GM23248 (cell line): ENCODE data around the gene GNAQ. TPM values are rescaled to one million over a fixed set of nuclear protein-coding genes. Genes with fewer than 3 reads are reported as not detected.

Experiments used
- DNase-seq: peaks from one replicate; pipeline ENCODE4 v3.0.0-alpha.2; 2015
- H2AFZ ChIP-seq: fragments of 200-600 bp; sonication (generic); 2 replicates; pipeline ENCODE4 v1.6.1; 2016; ENCODE audit warnings: antibody characterized with exemption
- H3F3A ChIP-seq: fragments of 200-600 bp; sonication (generic); 2 replicates; pipeline ENCODE4 v1.6.1; 2016; ENCODE audit warnings: mild to moderate bottlenecking, antibody characterized with exemption, mixed run types; ENCODE audit not compliant: insufficient read depth
- H3K27ac ChIP-seq: fragments of 200-600 bp; sonication (generic); 2 replicates; pipeline ENCODE4 v1.5.1; 2016; ENCODE audit warnings: mild to moderate bottlenecking
- H3K27me3 ChIP-seq: fragments of 200-600 bp; sonication (generic); replicated peaks from 2 replicates; pipeline ENCODE4 v1.6.1; 2016; ENCODE audit warnings: mild to moderate bottlenecking; ENCODE audit not compliant: insufficient read depth
- H3K36me3 ChIP-seq: fragments of 200-600 bp; sonication (generic); 2 replicates; pipeline ENCODE4 v1.6.1; 2016; ENCODE audit warnings: low read depth, mild to moderate bottlenecking
- H3K4me1 ChIP-seq: fragments of 200-600 bp; sonication (generic); 2 replicates; pipeline ENCODE4 v1.6.1; 2016; ENCODE audit warnings: mild to moderate bottlenecking; ENCODE audit not compliant: insufficient read depth
- H3K4me2 ChIP-seq: fragments of 200-600 bp; sonication (generic); one replicate; pipeline ENCODE4 v1.6.1; 2016; ENCODE audit warnings: mild to moderate bottlenecking; ENCODE audit not compliant: unreplicated experiment
- H3K4me3 ChIP-seq: fragments of 200-600 bp; sonication (generic); 2 replicates; pipeline ENCODE4 v1.5.1; 2016; ENCODE audit warnings: mild to moderate bottlenecking
- H3K79me2 ChIP-seq: fragments of 200-600 bp; sonication (generic); 2 replicates; pipeline ENCODE4 v1.6.1; 2016; ENCODE audit warnings: mild to moderate bottlenecking; ENCODE audit not compliant: insufficient read depth
- H3K9ac ChIP-seq: fragments of 200-600 bp; sonication (generic); 2 replicates; pipeline ENCODE4 v1.6.1; 2016; ENCODE audit warnings: mild to moderate bottlenecking
- H3K9me2 ChIP-seq: fragments of 200-600 bp; sonication (generic); 2 replicates; pipeline ENCODE4 v1.6.1; 2016; ENCODE audit warnings: mixed run types, mild to moderate bottlenecking, moderate library complexity; ENCODE audit not compliant: insufficient read depth
- H3K9me3 ChIP-seq: fragments of 200-600 bp; sonication (generic); one replicate; pipeline ENCODE4 v1.6.1; 2017; ENCODE audit warnings: low read depth
- H4K20me1 ChIP-seq: fragments of 200-600 bp; sonication (generic); 2 replicates; pipeline ENCODE4 v1.6.0; 2016; ENCODE audit not compliant: insufficient read depth
- EZH2 ChIP-seq: fragments of 200-600 bp; sonication (generic); IDR thresholded peaks from 2 replicates; pipeline ENCODE4 v1.6.1; 2018; ENCODE audit warnings: antibody characterized with exemption, mild to moderate bottlenecking; ENCODE audit not compliant: insufficient read depth, poor library complexity, severe bottlenecking
- EZH2phosphoT487 ChIP-seq: fragments of 200-600 bp; sonication (generic); IDR thresholded peaks from 2 replicates; pipeline ENCODE4 v1.6.1; 2018; ENCODE audit warnings: antibody characterized with exemption, moderate library complexity, mild to moderate bottlenecking, low read depth; ENCODE audit not compliant: insufficient read depth
- WGBS, 2 experiments: methylation state at CpG; one replicate each; pipeline ENCODE4 v1.1.6; 2015 to 2017; ENCODE audit warnings: low lambda C conversion rate in 2 of 2, low coverage in 1 of 2; ENCODE audit errors: missing lambda C conversion rate in 2 of 2; 5-methylcytosine and 5-hydroxymethylcytosine counted together
- in situ Hi-C: fragments of 300-500 bp; cut with MboI; formaldehyde crosslinking; loops from 2 replicates; pipeline ENCODE4 v1.15.0; 2020
- polyA plus RNA-seq: library from polyadenylated mRNA; unstranded; fragments of >200 nt; fragmentation: Nextera tagmentation; extraction: Ambion mirVana; gene quantifications from 2 replicates; pipeline ENCODE4 v1.2.1, GENCODE V29; 2016
- total RNA-seq: library from RNA; depleted of rRNA; stranded (reverse); fragments of >200 nt; shearing (Covaris generic); gene quantifications from 2 replicates; pipeline ENCODE4 v1.2.3, GENCODE V29; 2014

The GNAQ gene
- total and polyA plus RNA-seq, 2 experiments from 2014 or later, result 11.5 to 32.7 TPM

GRCh38 chr9:78050421-78050820, 18.8 kb upstream of the GNAQ start:
- H3K4me1 ChIP-seq, result no peaks in the 10 kb centered on the region
- no peaks in the 10 kb centered on the region for H3F3A ChIP-seq
- H3K9me3 ChIP-seq, result no peaks in the 10 kb centered on the region
- no peak overlapping the region for H3K27ac ChIP-seq
- H2AFZ ChIP-seq, result no peak overlapping the region
- in situ Hi-C loops, result no loop called here
- no peaks in the 10 kb centered on the region for H3K79me2 ChIP-seq
- peaks cover 13% of the 10 kb centered on the region; the same call in 1 of the 2 replicates for H3K27me3 ChIP-seq
- no peak for TF ChIP-seq EZH2phosphoT487
- DNase-seq, result no peak
- no peaks in the 10 kb centered on the region for H3K36me3 ChIP-seq
- H3K9ac ChIP-seq, result no peak overlapping the region
- H3K4me2 ChIP-seq, result no peak overlapping the region
- H4K20me1 ChIP-seq, result no peaks in the 10 kb centered on the region
- H3K4me3 ChIP-seq, result no peak overlapping the region
- H3K9me2 ChIP-seq, result no peaks in the 10 kb centered on the region

GRCh38 chr9:78049484-78049883, 17.9 kb upstream of the GNAQ start:
- 70 to 72% methylated on average over 3 of the region's 3 CpGs for WGBS, 2 experiments
- TF ChIP-seq EZH2phosphoT487, result no peak
- TF ChIP-seq EZH2, result no peak
- no peaks in the 10 kb centered on the region for H3K79me2 ChIP-seq
- no peak overlapping the region for H2AFZ ChIP-seq
- no peak overlapping the region for H3K27ac ChIP-seq
- no peaks in the 10 kb centered on the region for H3K9me3 ChIP-seq
- no peaks in the 10 kb centered on the region for H3K9me2 ChIP-seq
- H3K36me3 ChIP-seq, result no peaks in the 10 kb centered on the region
- no peak overlapping the region for H3K4me3 ChIP-seq
- no peaks in the 10 kb centered on the region for H3K4me1 ChIP-seq
- peaks cover 13% of the 10 kb centered on the region; the same call in 1 of the 2 replicates for H3K27me3 ChIP-seq
- in situ Hi-C loops, result no loop called here
- H3K9ac ChIP-seq, result no peak overlapping the region
- H3K4me2 ChIP-seq, result no peak overlapping the region
- H3F3A ChIP-seq, result no peaks in the 10 kb centered on the region
- DNase-seq, result no peak
- no peaks in the 10 kb centered on the region for H4K20me1 ChIP-seq

DNA sequence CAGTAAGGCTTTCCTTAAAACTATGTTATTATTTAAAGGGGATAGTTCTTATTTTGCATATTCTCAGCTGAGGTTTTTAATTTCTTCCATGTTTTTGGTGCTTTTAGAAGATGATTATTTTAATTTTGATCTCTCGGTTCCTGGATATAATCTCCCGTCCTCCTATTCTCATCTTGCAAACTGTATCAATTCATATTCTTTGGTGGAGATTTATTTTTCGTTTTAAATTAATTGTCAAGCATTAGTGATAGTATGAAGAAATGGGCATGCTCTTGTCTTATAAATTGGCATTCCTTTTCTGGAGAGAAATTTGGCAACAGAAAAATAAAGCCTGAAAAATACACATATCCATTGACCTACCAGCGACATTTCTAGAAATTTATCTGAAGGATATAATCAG, 15.5 kb upstream of the GNAQ start:
- no peaks in the 10 kb centered on the region for H4K20me1 ChIP-seq
- in situ Hi-C loops, result no loop called here

GRCh38 chr9:78046112-78046511, 14.5 kb upstream of the GNAQ start:
- Histone ChIP-seq H3K4me3 (no peak overlapping the region), H3K27me3 (peaks cover 13% of the 10 kb centered on the region; the same call in 1 of the 2 replicates), H3K36me3 (no peaks in the 10 kb centered on the region), H2AFZ (no peak overlapping the region), H3F3A (no peaks in the 10 kb centered on the region), H3K27ac (no peak overlapping the region), H3K9me2 (no peaks in the 10 kb centered on the region), H4K20me1 (no peaks in the 10 kb centered on the region), H3K9ac (no peak overlapping the region), H3K4me2 (no peak overlapping the region), H3K9me3 (no peaks in the 10 kb centered on the region), H3K79me2 (no peaks in the 10 kb centered on the region), H3K4me1 (no peaks in the 10 kb centered on the region)
- in situ Hi-C loops, result no loop called here
- DNase-seq, result no peak
- TF ChIP-seq EZH2phosphoT487 (no peak), EZH2 (no peak)

More for the DNA sequence above, 15.5 kb upstream of the GNAQ start:
- Histone ChIP-seq H3K4me1 (no peaks in the 10 kb centered on the region), H3K79me2 (no peaks in the 10 kb centered on the region), H3F3A (no peaks in the 10 kb centered on the region), H3K4me3 (no peak overlapping the region), H3K9ac (no peak overlapping the region), H3K9me2 (no peaks in the 10 kb centered on the region), H3K27me3 (peaks cover 13% of the 10 kb centered on the region; the same call in 1 of the 2 replicates), H3K36me3 (no peaks in the 10 kb centered on the region), H2AFZ (no peak overlapping the region), H3K9me3 (no peaks in the 10 kb centered on the region), H3K27ac (no peak overlapping the region), H3K4me2 (no peak overlapping the region)
- TF ChIP-seq EZH2phosphoT487, result no peak
- TF ChIP-seq EZH2, result no peak
- WGBS, 2 experiments, result 59% methylated on average over 4 of the region's 4 CpGs
- DNase-seq, result no peak

- no peak for DNase-seq
- 56 to 64% methylated on average over 4 of the region's 4 CpGs for WGBS, 2 experiments
- in situ Hi-C loops, result loop anchor here (5.0 kb wide), 1 partner anchor 47 kb away; no protein-coding TSS in a partner anchor
- H3K4me3 ChIP-seq, result no peak overlapping the region
- no peaks in the 10 kb centered on the region for H3K79me2 ChIP-seq
- no peaks in the 10 kb centered on the region for H3F3A ChIP-seq
- TF ChIP-seq EZH2phosphoT487 (no peak), EZH2 (no peak)
- H3K27ac ChIP-seq, result no peak overlapping the region
- no peak overlapping the region for H3K9ac ChIP-seq
- H3K9me3 ChIP-seq, result no peaks in the 10 kb centered on the region
- H3K4me1 ChIP-seq, result no peaks in the 10 kb centered on the region
- no peak overlapping the region for H3K4me2 ChIP-seq
- H3K9me2 ChIP-seq, result no peaks in the 10 kb centered on the region
- H3K36me3 ChIP-seq, result no peaks in the 10 kb centered on the region
- no peak overlapping the region for H2AFZ ChIP-seq
- no peaks in the 10 kb centered on the region for H4K20me1 ChIP-seq
- 0 out of 2 replicates have a peak, but pooled peaks cover 13% of the 10 kb centered on the region for H3K27me3 ChIP-seq
These were observed 13.3 kb upstream of the GNAQ start for GRCh38 chr9:78044886-78045285.
